PFSK-1 (cell line): ENCODE measurements around the gene MYBPH.

Source experiments
- FOXP2 ChIP-seq: optimal IDR thresholded peaks from 2 replicates; pipeline ENCODE3; 2011; ENCODE audit warnings: borderline replicate concordance, control low read depth, inconsistent platforms; ENCODE audit not compliant: insufficient read depth; ENCODE audit errors: extremely low read length, extremely low read depth
- POLR2AphosphoS5 ChIP-seq: IDR thresholded peaks from 2 replicates; pipeline ENCODE4 v1.6.1; 2012; ENCODE audit warnings: low read depth, mild to moderate bottlenecking, control low read depth, low read length, moderate library complexity
- REST ChIP-seq, 2 experiments: IDR thresholded peaks; 2 replicates each; pipeline versions ENCODE4 v1.6.1 to v1.8.0; 2011 to 2012; ENCODE audit warnings: low read depth in 2 of 2, low read length in 2 of 2, control low read depth in 1 of 2, inconsistent platforms in 1 of 2, mild to moderate bottlenecking in 1 of 2, moderate library complexity in 1 of 2; ENCODE audit not compliant: insufficient read depth in 1 of 2
- SIN3A ChIP-seq: IDR thresholded peaks from 2 replicates; pipeline ENCODE4 v1.6.1; 2012; ENCODE audit warnings: mild to moderate bottlenecking, low read length, moderate library complexity, borderline replicate concordance; ENCODE audit not compliant: insufficient read depth
- TAF1 ChIP-seq: IDR thresholded peaks from 2 replicates; pipeline ENCODE4 v1.6.1; 2012; ENCODE audit warnings: low read length, control low read depth, borderline replicate concordance; ENCODE audit not compliant: insufficient read depth

- TF ChIP-seq TAF1 (no peak), POLR2AphosphoS5 (no peak), REST (IDR thresholded peaks at IDR 0.05; ENCODE audit: insufficient read depth in 1 of 2, low read depth in 2 of 2, low read length in 2 of 2) (no peak), SIN3A (no peak), FOXP2 (no peak)
These were observed 6.8 kb upstream of the MYBPH start for GRCh38 chr1:203182387-203182953.
